Measurements from ENCODE around the gene TPM2.

DNA sequence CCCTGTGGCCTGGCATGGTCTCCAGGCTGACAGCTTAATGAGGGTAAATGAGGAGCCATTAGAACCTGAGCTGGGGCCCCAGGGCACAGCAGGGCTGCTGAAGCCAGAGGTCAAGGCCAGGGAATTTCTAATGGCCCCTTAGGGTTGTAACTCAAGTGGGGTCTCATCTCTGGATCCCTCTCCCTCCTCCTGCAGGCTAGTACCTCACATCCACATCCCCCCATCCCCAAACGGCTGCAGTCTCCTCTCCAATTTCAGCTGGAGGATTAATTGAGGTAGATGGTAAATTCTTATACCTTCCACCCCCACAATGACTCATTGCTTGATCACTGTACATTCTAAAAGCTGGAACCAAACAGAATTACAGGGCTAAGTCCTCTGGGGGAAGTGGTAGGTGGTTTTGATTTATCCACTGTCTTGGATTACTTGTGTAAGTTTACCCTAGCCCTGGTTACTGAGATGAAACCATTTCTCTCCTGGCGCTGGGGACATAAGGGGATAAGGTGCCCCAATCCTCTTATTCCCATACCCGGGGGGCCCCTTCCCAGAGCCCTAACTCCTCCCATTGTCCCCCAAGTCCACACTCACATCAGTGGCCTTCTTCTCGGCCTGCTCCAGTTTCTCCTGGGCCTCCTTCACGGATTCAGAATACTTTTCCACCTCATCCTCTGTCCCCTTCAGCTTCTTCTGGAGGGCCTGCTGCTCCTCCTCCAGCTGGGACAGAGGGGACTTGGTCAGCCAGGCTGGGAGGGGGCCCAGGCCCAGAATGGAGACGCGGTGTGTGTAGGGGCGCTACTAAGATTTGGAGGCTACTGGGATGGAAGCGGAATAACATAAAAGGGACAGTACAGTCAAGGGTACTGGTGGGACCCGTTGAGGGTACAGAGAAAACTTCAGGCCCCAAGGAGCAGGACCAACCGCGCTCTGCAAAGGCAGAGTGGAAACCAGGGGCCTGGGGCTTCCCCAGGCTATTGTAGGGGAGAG lies 875 bp downstream of the TPM2 start:
- TF ChIP-seq, protein P1, sequence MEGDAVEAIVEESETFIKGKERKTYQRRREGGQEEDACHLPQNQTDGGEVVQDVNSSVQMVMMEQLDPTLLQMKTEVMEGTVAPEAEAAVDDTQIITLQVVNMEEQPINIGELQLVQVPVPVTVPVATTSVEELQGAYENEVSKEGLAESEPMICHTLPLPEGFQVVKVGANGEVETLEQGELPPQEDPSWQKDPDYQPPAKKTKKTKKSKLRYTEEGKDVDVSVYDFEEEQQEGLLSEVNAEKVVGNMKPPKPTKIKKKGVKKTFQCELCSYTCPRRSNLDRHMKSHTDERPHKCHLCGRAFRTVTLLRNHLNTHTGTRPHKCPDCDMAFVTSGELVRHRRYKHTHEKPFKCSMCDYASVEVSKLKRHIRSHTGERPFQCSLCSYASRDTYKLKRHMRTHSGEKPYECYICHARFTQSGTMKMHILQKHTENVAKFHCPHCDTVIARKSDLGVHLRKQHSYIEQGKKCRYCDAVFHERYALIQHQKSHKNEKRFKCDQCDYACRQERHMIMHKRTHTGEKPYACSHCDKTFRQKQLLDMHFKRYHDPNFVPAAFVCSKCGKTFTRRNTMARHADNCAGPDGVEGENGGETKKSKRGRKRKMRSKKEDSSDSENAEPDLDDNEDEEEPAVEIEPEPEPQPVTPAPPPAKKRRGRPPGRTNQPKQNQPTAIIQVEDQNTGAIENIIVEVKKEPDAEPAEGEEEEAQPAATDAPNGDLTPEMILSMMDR (IDR thresholded peaks at IDR 0.05) = no peak
- TF ChIP-seq POLR2A (IDR thresholded peaks at IDR 0.05) = no peak
